Middle frontal gyrus (tissue), 1 donor: Measurements from ENCODE around the gene PLA2G5.
"Not testable (repeated sequence)": the region's sequence is repeated elsewhere in the genome, so short reads cannot be mapped to it uniquely, and the experiment has no call there.

Experiments used
- DNase-seq: peaks from one replicate; pipeline ENCODE4 v3.0.0-alpha.2; 2015; ENCODE audit warnings: low spot score; ENCODE audit errors: extremely low spot score

The PLA2G5 gene

DNA sequence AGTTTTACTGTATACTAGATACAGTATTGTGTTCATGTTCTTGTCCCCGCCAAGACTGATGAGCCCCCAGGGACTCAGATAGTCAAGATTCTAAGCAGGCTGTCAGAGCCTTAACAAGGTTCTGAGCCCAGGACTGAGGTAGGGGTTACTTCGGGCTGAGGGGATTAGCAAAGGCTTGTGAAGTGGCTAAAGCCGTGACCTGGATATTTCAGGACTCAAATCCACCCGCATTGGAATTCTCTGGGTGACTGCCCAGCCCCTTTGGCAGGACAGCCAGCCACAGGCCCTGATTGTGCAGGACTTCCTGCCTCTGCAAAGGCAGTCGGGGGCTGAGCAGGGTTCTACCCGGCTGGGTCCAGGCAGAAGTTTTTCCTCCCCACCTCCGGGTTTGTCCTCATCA is at the start of gene PLA2G5:
Gene PLA2G5, plus strand, starts transcription at position 321 of the 400 bp plus-strand sequence. CDS start 14,637 bp downstream, outside the sequence.
- no peak for DNase-seq

GRCh38 chr1:20028125-20028524 is 41.9 kb upstream of the PLA2G5 start:
- no peak for DNase-seq

- DNase-seq: no peak
Observed at GRCh38 chr1:20028726-20029125, 41.3 kb upstream of the PLA2G5 start.

DNA sequence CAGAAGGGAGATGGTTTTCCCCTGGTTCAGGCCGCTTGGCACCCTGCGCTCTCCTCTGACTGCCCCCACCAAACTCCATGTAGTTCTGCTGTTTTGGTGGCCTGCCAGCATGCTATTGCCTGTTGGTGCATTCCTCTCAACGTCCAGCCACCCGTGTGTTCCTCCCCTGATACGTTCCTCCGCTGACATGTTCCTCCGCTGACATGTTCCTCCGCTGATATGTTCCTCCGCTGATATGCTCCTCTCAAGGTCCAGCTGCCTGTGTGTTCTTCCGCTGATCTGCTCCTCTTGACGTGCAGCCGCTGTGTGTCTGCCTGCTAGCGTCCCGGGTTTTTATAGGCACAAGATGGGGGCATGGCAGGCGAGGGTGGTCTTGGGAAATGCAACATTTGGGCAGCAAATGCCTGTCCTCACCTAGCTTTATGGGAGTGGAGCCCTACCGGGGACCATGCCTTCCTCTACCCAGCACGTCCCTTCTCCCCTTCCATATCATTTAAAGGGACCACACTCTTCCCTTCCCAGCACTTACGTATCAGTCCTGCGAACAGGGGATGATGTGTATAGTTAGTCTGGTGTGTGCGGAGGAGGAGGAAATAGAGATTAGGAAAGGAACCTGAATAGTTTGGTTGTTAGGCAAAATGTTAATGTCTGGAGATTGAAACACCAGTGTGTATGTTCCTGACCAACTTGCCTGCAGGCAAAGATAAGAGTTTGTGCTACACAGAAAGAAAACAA is 40.6 kb upstream of the PLA2G5 start:
- DNase-seq: no peak

GRCh38 chr1:20030436-20031151 is 39.4 kb upstream of the PLA2G5 start:
- not testable (repeated sequence) for DNase-seq

- no peak for DNase-seq
Observed at GRCh38 chr1:20031161-20031560, 38.8 kb upstream of the PLA2G5 start.

DNA sequence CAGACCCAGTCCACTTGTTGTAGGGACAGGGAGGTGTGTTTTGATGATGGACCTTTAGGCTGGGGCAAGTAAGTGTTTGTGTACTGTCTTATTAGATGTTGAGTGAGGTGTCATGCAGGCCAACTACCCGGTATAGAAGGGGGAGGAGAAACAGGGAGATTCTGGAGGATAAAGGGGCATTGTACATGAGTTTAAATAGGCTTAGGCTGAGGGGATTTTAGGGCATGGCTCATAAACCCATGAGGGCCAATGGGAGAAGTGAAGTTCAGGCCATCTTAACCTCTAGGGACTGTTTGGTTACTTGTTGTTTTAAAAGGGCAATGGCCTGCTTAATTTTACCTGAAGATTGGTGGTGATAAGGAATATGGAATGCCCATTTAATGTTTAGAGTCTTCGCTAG is 38.2 kb upstream of the PLA2G5 start:
- no peak for DNase-seq

GRCh38 chr1:20032425-20032824 is 37.6 kb upstream of the PLA2G5 start:
- no peak for DNase-seq

- DNase-seq: no peak
Observed at GRCh38 chr1:20033420-20033819, 36.6 kb upstream of the PLA2G5 start.

DNA sequence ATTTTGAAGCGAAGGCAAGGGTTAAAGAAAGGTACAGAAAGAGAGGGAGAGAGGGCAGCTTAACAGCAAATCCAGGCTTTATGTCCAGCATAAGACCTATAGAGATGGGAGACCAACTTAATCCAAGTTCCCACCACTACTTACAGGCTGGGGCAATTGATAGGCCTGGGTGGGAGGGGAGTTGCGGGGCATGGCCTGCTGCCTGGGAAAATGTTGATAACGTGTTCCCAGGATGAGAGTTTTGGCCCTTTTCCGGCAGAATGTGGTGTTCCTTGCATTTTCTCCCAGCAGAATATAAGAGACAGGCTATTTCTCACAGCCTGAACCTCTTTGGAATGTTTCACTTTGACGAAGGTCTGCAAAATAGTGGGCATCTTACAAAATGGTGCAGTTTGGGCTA is 34.9 kb upstream of the PLA2G5 start:
- DNase-seq: no peak

GRCh38 chr1:20037877-20038276 is 32.1 kb upstream of the PLA2G5 start:
- no peak for DNase-seq

- no peak for DNase-seq
Observed at GRCh38 chr1:20047096-20047495, 22.9 kb upstream of the PLA2G5 start.

DNA sequence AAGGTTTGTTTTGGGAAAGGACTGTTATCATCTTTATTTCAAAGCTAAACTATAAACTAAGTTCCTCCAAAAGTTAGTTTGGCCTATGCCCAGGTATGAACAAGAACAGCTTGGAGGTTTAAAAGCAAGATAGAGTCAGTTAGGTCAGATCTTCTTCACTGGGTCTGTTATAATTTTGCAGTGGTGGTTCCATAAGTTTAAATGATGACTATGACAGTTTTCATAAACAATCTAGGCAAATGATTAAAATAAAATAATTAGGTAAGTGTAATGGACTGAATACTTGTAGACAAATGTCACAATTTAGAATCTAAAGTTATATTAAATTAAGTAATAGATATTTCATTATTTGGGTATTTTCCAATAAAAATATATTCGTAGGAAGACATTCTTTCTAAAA is 21.4 kb upstream of the PLA2G5 start:
- DNase-seq: no peak

GRCh38 chr1:20049056-20049798 is 20.8 kb upstream of the PLA2G5 start:
- DNase-seq: not testable (repeated sequence)

GRCh38 chr1:20051218-20051829 is 18.7 kb upstream of the PLA2G5 start:
- DNase-seq: no peak

DNA sequence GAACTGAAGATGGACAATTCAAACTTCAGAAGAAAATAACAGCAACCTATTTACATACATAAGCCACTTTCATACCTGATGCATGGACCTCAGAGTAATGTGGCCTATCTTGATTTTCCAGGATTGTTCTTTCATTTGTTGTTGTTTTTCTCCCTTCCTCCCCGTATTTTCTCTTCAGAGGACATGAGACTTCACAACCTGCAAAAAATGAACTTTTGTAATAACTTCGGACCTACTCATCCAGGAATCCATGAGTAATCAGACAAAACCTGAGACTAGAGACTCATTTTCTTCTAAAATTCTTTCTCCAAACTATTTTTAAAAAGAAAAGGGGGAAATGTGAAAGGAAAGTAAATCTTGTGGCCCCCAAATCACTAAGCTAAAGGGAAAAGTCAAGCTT is 17.6 kb upstream of the PLA2G5 start:
- no peak for DNase-seq

DNA sequence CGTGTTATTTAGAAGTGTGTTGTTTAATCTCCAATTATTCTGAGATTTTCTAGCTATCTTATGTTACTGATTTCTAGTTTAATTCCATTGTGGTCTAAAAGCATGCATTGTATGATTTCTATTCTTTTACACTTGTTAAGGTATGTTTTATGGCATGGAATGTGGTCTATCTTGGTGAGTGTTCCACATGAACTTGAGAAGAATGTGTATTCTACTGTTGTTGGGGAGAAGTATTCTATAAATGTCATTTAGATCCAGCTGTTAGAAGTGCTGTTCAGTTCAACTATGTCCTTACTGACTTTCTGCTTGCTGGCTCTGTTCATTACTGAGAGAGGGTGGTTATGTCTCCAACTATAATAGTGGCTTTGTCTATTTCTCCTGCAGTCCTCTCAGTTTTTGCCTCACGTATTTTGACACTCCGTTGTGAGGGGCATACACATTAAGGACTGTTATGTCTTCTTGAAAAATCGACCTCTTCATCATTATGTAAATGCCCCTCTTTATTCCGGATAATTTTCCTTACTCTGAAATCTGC is 12.0 kb upstream of the PLA2G5 start:
- no peak for DNase-seq

GRCh38 chr1:20058531-20058930 is 11.5 kb upstream of the PLA2G5 start:
- peak; percentile 5 for DNase-seq

GRCh38 chr1:20059847-20060246 is 10.1 kb upstream of the PLA2G5 start:
- DNase-seq: no peak

GRCh38 chr1:20060791-20061190 is 9.2 kb upstream of the PLA2G5 start:
- DNase-seq: not testable (repeated sequence)

GRCh38 chr1:20061866-20062265 is 8.1 kb upstream of the PLA2G5 start:
- no peak for DNase-seq
